HG02943 (cell line): ENCODE results near the gene PTDSS2.

Experiments
- ATAC-seq: cut with Tn5 transposase; IDR thresholded peaks from one replicate; pipeline ENCODE4 v1.9.1; 2021; ENCODE audit warnings: mild to moderate bottlenecking, low read depth, moderate library complexity; ENCODE audit not compliant: unreplicated experiment

The PTDSS2 gene

GRCh38 chr11:445765-446588 is 4.1 kb upstream of the PTDSS2 start:
- ATAC-seq: no peak

DNA sequence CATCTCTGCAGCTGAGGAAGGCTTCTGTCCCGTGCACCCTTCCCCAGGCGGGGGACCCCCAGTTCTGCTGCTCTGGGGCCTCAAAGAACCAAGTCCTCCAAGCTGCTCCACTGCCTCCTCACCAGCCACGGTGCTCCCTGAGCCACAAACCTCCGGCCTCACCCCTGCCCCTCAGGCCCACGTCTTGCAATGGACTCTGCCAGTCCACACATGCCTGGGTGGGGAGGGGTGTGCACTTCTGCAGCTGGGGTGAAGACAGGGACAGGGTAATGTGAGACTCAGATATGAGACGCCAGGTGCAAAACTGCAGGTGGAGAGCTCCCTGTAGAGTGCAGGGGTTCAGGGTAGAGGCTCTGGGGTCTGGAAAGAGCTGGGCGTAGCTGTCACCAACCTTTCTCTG is 3.2 kb upstream of the PTDSS2 start:
- no peak for ATAC-seq

DNA sequence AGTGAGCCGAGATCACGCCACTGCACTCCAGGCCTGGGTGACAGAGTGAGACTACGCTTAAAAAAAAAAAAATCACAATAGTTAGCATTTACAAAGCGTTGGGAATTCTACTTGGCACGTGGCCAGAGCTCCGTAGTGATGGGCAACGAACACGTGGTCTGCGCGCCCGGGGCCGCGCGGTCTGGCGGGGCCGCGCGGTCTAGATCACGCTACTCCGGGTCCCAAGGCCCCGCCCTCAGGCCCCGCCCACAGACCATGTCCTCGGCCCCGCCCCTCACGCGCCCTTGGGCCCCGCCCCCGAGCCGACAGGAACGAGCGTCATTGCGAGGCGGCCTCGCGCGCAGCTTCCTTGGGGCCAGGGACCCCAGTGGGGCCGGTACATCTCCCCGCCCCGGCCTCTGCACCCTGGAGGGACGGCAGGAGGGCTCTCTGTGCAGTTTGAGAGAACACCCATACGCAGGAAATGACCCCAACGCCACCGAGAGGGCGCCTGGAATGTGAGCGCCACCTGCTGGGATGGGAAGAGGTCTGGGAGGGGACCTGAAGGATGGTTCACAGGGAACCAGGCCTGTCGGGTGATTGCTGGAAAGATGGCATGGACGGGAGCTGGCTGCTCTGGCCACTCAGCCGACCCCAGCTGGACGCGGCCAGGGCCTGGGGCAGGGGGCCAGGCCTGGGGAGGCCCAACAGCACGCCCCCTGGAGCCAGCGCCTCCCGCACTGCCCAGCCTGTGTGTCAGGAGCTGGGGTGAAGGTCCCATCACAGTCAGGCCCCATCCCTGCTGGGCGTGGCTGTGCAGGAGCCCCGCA is 2.0 kb upstream of the PTDSS2 start:
- ATAC-seq: peak; percentile 39

DNA sequence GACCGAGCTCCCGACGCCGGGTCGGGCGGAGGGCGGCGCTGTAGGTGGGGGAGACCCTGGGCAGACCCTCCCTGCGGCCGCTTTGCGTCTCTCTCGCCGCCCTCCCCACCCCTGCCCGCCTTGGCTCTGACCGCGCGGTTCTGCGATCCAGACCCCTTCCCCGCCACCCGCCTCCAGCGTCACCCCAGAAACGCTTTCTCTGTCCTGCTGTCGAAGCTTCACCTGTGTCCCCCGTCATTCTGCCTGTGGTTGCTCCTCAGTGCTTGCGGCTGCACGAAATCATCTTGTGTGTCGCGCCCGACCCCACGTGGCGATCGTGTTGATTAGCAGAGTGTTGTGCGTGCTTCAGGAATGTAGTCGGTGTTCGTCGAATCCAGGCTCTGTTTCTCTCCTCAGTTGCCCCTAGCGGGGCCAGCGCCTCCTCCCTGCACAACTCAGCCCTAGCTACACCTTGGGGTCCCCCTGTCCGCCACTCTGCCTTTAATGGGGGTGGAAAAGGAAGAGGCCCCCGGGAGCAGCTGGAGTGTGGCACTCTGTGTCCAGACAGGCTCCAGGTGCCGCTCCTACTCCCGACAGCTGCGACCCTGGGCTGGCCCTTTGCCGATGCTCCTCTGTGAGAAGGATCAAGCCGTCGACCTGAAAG is 851 bp downstream of the PTDSS2 start:
- peak; percentile 16 for ATAC-seq

GRCh38 chr11:451738-452137 is 1.7 kb downstream of the PTDSS2 start:
- ATAC-seq: no peak

- no peak for ATAC-seq
Measured at GRCh38 chr11:452203-452744, 2.2 kb downstream of the PTDSS2 start.

- ATAC-seq: no peak
Measured at GRCh38 chr11:452916-453527, 2.9 kb downstream of the PTDSS2 start.

DNA sequence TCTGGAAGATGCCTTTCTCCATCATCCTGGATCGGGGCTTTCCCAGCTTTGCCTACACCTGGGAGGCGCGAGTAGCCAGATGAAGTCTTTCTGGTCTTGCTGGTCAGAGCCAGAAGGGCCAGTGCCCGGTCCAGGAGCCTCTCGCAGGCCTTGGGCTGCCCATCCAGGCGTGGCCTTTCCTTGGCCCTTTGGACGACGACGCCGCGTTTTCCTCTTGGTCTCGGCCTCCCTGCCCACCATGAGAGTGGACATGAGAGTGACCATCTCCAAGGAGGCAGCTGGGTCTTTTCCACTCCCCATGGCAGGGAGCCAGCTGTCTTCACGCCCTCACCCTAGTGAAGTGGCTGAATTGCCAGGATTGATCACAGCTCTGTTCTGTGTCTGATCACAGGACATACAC is 3.5 kb downstream of the PTDSS2 start:
- ATAC-seq: no peak

DNA sequence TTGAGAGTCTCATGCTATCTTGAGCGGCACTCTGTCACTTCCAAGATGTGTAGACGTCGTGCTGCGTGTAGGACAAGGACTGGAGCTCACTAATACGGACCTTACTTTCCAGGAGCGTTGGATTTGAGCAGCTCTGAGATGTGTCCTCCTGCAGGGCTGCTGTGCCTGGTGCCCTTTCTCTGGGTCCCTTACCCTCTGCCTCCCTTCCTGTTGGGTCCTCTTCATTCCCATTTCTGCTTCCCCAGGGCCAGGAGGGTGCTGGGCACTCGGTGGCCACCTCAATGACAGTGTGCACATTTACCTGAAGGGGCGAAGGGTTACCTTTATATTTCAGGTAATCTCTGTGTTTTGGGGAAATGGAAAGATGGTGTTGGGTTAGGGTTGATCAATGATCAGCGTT is 4.0 kb downstream of the PTDSS2 start:
- ATAC-seq: no peak

DNA sequence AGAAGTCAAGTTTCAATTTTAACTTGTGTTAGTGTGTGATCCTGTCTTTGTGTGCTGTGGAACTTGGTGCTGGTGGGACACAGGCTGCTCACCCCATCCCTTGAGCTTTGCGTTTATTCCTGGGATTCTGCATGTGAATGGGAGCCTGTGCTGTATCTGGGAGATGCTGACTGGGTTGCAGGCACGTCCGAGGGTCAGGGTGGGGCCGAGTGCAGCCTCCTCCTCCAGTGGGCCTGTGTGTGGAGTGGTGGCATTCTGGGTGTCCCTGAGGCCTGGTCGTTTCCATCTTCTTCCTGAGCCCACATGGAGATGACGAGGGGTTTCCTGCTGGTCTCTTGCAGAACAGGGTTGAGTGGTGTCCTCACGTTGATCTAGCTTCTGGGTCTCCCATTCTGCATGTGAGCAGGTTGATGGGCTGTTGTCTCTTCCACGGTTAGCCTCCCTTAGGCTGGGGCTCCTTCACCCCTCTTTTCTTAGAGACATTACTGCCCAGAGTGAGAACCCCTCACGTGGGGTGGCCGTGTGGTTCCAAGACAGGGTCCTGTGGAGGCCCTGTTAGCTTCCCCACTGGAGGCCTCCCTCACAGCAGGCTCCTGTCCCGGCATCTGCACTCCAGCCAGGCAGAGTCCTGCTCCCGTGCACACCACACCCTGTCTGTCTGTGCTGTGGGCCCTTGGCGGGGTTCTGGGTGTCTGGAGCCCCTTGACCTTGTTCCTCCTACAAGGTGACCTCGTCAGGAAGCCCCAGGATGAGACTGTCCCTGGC is 4.9 kb downstream of the PTDSS2 start:
- ATAC-seq: no peak

DNA sequence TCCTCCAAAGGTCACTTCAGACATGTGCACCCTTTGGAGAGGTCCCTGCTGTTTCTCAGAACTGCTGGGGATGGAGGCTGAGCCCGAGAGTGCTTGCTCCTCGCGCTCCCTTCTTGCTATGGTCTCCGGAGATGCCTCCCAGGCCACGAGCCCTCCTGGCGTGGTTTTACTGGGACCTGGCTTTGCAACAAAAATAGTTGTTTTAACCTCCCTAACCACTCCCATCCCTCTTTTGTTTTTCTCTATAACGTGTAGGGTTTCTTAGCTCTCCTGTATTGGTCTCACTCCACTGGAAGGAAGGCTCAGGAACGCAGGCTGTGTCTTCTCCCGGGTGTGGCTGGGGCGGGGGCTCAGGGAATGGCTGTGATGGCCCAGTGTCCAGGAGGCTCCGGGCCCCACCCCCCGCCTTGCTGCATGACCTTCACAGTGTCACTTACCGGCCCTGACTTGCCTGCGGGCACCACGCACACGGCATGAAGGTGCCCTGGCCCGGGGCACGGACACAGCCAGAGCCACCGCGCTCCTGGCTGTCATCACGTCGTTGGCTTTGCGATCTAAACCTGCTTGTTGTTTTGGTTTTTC is 5.6 kb downstream of the PTDSS2 start:
- no peak for ATAC-seq

- ATAC-seq: no peak
Measured at GRCh38 chr11:456533-456932, 6.5 kb downstream of the PTDSS2 start.

GRCh38 chr11:457111-457760 is 7.2 kb downstream of the PTDSS2 start:
- ATAC-seq: no peak

- no peak for ATAC-seq
Measured at GRCh38 chr11:459511-460220, 9.6 kb downstream of the PTDSS2 start.

- ATAC-seq: no peak
Measured at GRCh38 chr11:460331-461199, 10.5 kb downstream of the PTDSS2 start.

GRCh38 chr11:461626-462025 is 11.5 kb downstream of the PTDSS2 start:
- ATAC-seq: no peak

- ATAC-seq: no peak
Measured at GRCh38 chr11:462107-462890, 12.2 kb downstream of the PTDSS2 start.
